Suppressor macrophage (primary cell): ENCODE data around the gene FBXO39.
"Not testable (repeated sequence)": the region's sequence is repeated elsewhere in the genome, so short reads cannot be mapped to it uniquely, and the experiment has no call there.

Source experiments
- DNase-seq, 4 experiments: peaks; one replicate each; pipeline ENCODE4 v3.0.0-alpha.2; 2020 to 2022

FBXO39 gene

DNA sequence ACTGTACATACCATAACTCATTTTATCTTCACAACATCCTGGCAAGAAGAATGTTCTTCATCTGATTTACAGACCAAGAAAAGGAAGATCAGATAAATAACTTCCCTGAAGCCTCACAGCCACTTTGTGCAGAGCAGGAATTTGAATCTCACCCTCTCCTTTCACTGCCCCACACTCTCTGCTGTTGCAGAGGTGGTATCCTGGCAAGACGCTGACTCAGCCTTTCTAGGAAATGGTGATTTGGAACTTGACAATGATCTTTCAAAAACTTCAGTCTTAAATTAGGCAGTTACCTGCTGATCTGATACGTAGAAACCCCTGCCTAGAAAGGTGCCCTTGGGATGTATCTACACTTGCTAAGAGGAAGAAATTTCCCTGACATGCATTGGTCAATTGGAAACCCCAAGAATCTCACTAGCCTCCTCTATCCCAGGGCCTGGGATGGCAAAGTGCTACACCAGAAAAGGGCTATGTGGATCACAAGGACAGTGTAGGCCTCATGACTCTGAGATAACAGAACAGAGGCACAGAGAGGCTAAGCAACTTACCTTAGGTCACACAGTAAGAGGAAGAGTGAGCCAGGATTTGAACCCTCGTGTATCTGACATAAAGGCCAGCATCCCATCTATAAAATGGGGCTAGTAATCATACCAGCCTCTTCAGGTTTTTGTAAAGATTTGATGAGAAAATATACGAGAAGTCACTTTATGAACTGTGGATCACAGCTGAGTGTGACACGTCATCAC is 17.9 kb downstream of the FBXO39 start:
- DNase-seq: no peak

DNA sequence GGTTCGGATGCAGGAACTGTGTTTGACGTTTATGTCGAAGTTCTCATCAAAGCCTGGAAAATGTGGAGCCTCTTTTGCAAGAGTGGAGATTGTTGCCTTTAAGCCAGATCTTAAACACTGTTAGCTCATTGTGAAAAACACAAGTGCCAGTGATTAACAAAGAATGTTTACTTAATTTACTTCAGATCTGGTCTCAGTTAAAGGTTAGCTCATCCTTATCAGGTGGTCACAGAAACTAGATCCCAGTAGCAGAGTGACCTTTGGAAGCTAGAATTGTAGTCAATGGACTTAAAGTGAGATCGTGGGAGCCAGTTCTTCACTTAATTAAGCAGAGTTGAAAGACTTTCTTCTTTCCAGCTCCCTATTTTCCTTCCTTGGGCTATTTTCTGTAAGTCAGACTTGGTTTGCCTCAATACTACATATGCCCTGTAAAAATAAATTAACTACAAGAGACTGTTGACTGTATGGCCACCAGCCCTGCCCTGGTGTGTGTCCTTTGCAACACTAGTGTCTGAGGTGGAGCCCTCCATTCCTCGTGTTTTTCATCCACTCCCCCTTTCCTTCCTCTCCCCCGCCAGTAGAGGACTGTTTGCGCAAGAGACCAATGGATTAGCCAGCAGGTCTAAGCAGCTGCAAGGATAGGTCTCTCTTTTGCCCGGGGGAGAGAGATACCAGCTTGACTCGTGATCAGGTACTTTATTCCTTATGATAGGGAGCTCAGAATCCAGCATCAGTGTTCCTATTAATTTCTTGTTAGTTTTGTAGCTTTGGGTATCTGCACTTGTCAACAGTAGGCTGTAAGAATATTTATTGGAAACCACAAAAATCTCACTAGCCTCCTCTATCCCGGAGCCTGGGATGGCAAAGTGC is 20.2 kb downstream of the FBXO39 start:
- DNase-seq: peak in 1 of 4 experiments; percentile 13

DNA sequence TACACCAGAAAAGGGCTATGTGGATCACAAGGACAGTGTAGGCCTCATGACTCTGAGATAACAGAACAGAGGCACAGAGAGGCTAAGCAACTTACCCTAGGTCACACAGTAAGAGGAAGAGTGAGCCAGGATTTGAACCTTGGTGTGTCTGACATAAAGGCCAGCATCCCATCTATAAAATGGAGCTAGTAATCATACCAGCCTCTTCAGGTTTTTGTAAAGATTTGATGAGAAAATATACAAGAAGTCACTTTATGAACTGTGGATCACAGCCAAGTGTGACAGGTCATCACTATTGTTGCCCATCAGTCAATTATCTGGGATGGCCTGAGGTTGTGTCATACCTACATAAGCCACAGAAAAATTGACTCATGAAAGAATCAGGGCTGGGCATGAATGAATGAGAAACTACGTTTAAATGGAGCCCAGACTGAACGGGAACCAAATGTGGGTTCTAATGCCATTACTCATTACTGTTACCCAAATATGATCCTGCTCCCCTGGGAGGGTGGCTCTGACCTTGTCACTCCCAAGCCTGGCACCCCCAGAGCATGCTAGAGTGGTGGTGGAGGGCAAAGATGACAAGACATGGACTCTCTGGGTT is 21.0 kb downstream of the FBXO39 start:
- no peak for DNase-seq

DNA sequence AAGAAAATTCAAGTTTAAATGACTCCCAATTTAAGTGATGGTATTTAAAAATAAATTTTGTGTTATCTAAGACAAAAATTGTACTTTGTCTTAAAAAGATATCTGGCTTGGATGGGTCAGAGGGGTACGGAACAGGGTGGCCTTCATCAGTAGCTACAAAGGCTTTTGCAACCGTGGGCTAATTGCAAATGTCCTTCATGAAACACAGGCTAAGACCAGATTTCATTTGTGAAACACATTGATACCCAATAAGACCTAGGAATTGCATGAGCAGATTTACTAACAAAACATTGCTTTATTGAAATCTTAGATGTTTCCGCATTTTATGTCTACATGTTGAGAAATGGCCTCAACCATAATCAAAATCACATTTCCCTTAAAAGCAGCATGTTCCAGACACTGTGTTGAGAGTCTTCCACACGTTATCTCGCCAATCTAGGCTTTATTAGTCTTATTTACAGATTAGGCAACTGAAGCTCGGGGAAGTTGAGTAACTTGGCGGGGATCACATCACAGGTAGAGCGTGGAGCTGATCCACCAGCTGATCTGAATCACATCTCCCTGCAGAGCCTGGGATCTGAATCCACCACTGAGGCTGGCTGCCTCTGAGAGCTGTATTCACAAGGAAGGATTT is 21.8 kb downstream of the FBXO39 start:
- DNase-seq: no peak

DNA sequence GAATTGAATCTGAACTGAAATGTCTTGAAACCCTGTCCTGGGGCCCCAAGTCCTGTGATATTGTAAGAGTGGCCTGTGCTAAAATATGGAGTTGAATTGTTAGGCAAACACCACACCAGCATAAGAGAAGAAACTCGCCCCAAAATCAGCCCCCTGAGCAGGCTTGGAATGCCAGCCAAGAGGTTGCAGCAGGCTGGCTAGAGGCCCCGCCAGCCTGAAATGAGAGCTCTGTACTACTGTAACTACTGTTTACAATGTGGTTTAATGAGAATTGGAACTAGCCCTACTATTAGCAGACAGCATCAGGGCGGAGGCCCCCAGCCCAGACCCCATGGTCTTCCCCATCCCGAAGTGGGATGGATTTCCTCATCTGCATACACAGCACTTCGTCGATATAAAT is 23.7 kb downstream of the FBXO39 start:
- no peak for DNase-seq

DNA sequence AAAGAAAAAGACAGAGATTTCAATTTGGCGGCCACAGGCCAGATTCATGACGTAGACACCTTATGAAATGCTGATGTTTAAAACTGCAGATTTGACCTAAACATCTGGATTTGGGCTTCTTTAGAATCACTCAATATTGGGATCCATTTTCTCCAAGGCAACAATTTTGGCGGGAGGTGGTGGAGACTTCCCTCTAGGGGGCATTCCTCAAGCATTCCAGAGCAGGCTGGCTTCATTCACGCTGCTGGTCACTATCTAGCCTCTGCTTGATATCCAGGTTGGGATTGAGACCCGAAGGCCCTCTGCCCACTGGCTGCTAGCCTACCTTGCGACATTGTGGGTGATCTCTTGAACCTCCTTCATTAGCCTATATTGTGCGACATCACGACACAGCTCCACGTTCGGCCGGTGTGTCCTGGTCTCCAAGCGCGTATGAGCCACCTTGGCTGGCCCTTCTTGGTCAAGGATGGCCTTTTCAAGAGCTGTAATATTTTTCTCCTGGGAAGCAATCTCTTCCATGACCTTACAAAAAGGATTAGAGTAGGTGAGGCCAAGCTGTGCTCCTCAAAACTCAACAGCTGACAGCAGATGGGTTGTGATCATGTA is 24.5 kb downstream of the FBXO39 start:
- peak in 1 of 4 experiments; percentile 57 for DNase-seq

DNA sequence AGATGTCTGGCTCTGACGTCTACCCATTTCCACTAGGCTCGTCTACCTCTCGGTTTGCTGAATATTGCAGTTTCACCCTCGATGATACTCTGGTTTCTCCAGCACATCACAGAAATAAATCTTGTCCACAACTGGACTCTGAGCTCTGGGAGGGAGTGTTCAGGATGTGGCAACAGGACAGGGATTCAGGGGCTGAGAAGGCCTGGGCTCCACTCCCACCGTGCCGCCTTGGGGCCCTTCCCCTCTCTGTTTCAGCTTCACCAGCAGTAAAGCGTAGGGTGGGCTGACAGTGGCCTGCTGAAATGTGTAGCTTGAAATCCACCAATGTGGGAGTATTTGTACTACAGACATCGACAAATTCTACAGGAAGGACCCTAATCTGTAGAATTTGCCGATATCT is 35.5 kb downstream of the FBXO39 start:
- DNase-seq: no peak

DNA sequence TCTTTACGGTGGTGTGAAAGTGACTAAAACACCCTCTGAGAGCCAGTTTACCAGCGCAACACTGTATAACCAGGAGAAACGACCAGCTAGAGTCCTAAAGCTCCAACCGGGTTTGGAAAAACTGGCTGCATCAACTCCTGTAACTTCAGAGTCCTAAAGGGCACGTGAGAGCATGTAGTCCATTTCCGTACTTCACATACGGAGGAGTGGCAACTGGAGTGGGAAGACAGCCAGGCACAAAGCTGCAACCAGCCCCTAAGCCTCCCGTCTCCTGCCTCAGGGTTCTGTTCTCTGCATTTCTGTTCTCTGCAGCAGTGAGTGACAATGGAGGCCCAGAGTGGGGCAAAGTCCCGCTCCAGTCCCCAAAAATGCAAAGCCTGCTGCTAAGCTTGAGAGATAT is 36.3 kb downstream of the FBXO39 start:
- DNase-seq: no peak

DNA sequence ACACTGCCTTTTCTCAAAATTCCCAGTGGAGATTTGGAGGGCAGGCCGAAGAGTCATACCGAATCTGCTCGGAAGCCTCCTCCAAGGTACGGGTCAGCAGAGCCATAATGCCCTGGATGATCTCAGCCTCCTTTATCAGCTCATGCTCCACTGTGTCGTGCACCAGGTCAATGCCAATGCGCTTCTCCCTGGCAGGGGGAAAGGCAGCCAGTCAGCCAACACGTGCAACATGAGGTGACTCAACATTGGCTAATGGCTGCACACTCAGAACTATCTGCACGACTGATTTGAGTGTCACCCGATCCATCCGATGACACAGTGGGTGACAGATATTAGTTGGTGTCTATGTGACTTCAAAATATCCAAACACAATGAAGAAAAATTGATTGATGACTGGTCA is 39.8 kb downstream of the FBXO39 start:
- DNase-seq: no peak

DNA sequence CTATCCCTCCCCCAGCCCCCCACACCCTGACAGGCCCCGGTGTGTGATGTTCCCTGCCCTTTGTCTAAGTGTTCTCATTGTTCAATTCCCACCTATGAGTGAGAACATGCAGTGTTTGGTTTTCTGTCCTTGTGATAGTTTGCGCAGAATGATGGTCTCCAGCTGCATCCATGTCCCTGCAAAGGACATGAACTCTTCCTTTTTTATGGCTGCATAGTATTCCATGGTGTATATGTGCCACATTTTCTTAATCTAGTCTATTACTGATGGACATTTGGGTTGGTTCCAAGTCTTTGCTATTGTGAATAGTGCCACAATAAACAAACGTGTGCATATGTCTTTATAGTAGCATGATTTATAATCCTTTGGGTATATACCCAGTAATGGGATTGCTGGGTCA is 40.4 kb downstream of the FBXO39 start:
- not testable (repeated sequence) for DNase-seq

DNA sequence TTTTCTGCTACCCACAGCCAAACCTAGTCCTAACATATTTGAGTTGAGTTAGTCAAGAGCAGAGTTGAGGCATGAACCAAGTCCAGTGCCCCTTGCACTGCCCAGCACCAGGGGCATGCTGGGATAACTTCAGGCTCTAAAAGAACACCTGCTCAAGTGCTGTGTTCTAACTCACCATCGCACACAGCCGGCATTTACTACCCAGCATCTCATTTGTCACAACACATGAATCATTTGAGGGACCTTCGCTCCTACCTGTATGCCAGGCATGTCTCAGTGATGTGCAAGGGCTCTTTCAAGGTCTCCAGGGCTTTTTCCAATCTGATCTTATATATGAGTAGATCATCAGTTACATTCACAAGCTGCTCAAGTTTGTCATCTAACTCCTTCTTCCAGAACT is 42.9 kb downstream of the FBXO39 start:
- no peak for DNase-seq

DNA sequence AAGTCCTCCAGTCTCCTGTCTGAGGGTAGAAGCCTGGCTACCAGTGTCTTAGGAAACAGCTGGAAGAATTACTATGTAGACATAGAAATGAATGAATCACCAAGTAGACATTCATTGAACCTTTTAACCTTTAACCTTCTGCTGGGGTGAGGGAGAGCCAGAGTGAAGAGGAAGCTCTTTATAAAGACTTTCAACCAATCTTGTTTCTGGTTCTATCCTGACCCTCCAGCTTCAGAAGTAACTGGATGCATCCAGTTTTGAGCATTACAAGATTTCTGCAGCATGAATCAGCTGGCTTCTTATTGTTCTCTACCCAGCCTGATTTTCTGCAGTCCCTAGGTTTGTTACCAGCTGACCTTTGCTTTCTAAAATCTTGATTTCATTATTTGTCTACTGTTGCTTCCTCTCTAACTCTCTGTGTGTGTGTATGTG is 47.0 kb downstream of the FBXO39 start:
- peak in 2 of 4 experiments; percentile 11 to 31 for DNase-seq

DNA sequence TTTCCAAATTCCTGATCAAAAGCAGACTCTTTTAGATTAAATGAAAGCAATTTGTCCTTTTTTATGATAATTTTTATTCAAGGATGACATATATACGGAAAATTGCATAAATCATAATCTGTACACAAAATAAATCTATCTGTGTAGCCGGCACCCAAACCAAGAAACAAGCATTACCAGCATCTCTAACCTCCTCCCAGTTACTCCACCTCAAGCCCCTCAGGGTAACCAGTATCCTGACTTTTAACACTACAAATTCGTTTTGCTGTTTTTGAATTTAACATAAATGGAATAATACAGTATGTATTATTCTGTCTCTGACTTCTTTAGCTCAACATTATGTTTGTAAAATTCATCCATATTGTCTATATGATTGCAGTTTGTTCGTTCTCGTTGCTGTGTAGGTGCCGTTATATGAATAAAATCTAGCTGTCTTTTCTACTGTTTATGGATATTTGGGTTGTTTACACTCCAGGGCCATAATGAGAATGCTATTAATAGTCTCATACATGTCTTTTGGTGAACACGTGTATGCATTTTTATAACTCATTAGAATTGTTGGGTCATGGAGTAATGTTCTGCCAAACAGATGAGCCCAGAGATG is 54.5 kb downstream of the FBXO39 start:
- no peak for DNase-seq

DNA sequence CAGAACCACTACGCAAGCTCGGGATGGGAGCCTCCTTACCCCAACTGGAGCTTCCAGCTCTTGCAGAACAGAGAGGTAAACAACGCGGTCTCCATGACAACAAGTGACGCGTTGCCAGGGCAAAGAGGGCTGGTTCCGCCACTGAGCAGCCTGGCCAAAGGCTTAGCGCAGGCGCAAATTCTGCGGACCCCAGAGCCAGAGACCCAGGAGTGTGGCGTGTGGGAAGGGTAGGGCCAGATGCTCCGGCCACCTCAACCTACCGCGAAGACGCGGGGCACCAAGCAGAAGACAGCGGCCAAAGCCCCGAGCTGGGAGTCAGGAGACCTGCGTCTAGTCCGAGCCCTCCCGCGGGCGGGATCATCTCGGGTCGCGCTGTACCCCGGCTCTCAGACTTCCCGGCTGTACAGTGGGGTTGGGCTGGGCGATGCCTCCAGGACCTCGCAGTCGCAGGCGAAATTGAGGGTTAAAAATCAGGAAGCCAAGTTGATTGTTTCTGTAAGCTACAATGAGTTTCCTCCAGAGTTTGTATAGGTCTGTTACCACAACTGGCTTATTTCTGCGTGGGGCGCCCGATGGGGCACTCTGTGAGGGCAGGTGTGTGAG is 55.7 kb downstream of the FBXO39 start, which contains the start of gene TEKT1:
Gene TEKT1 (minus strand): TSS at position 69 of the 603 bp plus-strand sequence. CDS start 1,353 bp downstream, outside the sequence.
- peak; percentile 70 to 87 (median 84) for DNase-seq
